Astrocyte (in vitro differentiated cells and primary cell): ENCODE measurements around the gene POLA1. TPM values are rescaled to one million over a fixed set of nuclear protein-coding genes. Genes with fewer than 3 reads are reported as not detected.

Source experiments
- DNase-seq: peaks from one replicate; pipeline ENCODE4 v3.0.0-alpha.2; 2010; ENCODE audit warnings: low read depth
- FAIRE-seq: peaks from 2 replicates; lab custom pipeline; 2011; peaks lifted over from hg19 to GRCh38; lab: Jason Lieb, UNC
- H2AFZ ChIP-seq: 2 replicates; pipeline ENCODE4 v1.6.0; 2012; ENCODE audit warnings: low read depth, low read length, inconsistent platforms
- H3K27ac ChIP-seq: 2 replicates; pipeline ENCODE4 v1.5.1; 2011; ENCODE audit warnings: low read depth, low read length, inconsistent platforms
- H3K27me3 ChIP-seq: 2 replicates; pipeline ENCODE4 v1.6.0; 2011; ENCODE audit warnings: low read length, inconsistent platforms; ENCODE audit not compliant: insufficient read depth
- H3K36me3 ChIP-seq: 2 replicates; pipeline ENCODE4 v1.5.1; 2011; ENCODE audit warnings: low read length, inconsistent platforms; ENCODE audit not compliant: insufficient read depth
- H3K4me1 ChIP-seq: 2 replicates; pipeline ENCODE4 v1.5.1; 2011; ENCODE audit warnings: low read length, inconsistent platforms; ENCODE audit not compliant: insufficient read depth
- H3K4me2 ChIP-seq: 2 replicates; pipeline ENCODE4 v1.6.0; 2012; ENCODE audit warnings: low read length, inconsistent platforms
- H3K4me3 ChIP-seq: 2 replicates; pipeline ENCODE4 v1.5.1; 2011; ENCODE audit warnings: low read depth, mild to moderate bottlenecking, low read length, inconsistent platforms; ENCODE audit not compliant: insufficient read depth
- H3K79me2 ChIP-seq: 2 replicates; pipeline ENCODE4 v1.6.0; 2012; ENCODE audit warnings: mild to moderate bottlenecking, low read length, inconsistent platforms; ENCODE audit not compliant: insufficient read depth
- H3K9ac ChIP-seq: 2 replicates; pipeline ENCODE4 v1.6.0; 2012; ENCODE audit warnings: mild to moderate bottlenecking, low read length, inconsistent platforms
- H3K9me3 ChIP-seq: 2 replicates; pipeline ENCODE4 v1.5.1; 2012; ENCODE audit warnings: low read depth, mild to moderate bottlenecking, low read length, inconsistent platforms; ENCODE audit not compliant: insufficient read depth
- H4K20me1 ChIP-seq: 2 replicates; pipeline ENCODE4 v1.6.0; 2012; ENCODE audit warnings: low read length, inconsistent platforms; ENCODE audit not compliant: insufficient read depth
- H3K27ac Mint-ChIP-seq: one replicate; pipeline ENCODE4 v1.8.0; 2021; ENCODE audit warnings: mild to moderate bottlenecking, mixed read lengths; ENCODE audit not compliant: unreplicated experiment
- H3K27me3 Mint-ChIP-seq: one replicate; pipeline ENCODE4 v1.8.0; 2021; ENCODE audit warnings: low read depth, mixed read lengths; ENCODE audit not compliant: unreplicated experiment
- H3K36me3 Mint-ChIP-seq: one replicate; pipeline ENCODE4 v1.8.0; 2021; ENCODE audit warnings: low read depth, mixed read lengths; ENCODE audit not compliant: unreplicated experiment
- H3K4me1 Mint-ChIP-seq: one replicate; pipeline ENCODE4 v1.8.0; 2021; ENCODE audit warnings: low read depth, mixed read lengths; ENCODE audit not compliant: unreplicated experiment
- H3K4me3 Mint-ChIP-seq: one replicate; pipeline ENCODE4 v1.8.0; 2021; ENCODE audit warnings: mild to moderate bottlenecking, moderate library complexity, mixed read lengths; ENCODE audit not compliant: unreplicated experiment
- H3K9me3 Mint-ChIP-seq: one replicate; pipeline ENCODE4 v1.8.0; 2021; ENCODE audit warnings: mild to moderate bottlenecking, mixed read lengths; ENCODE audit not compliant: unreplicated experiment
- CTCF ChIP-seq: IDR thresholded peaks from 2 replicates; pipeline ENCODE4 v1.5.1; 2011; ENCODE audit warnings: low read depth, mild to moderate bottlenecking, inconsistent platforms, low read length, moderate library complexity; ENCODE audit not compliant: insufficient read depth
- EZH2 ChIP-seq: IDR thresholded peaks from 2 replicates; pipeline ENCODE4 v1.6.1; 2012; ENCODE audit warnings: mild to moderate bottlenecking, low read length, inconsistent platforms; ENCODE audit not compliant: insufficient read depth
- total RNA-seq: library from RNA; stranded (reverse); gene quantifications from 2 replicates; pipeline ENCODE4 v1.2.1, GENCODE V29; 2021

The POLA1 gene
- total RNA-seq, 1 donor from 2014 or later: 4.9 TPM

- H3K27me3 Mint-ChIP-seq: no peaks in the 10 kb centered on the region
- no peak overlapping the region for H3K27ac Mint-ChIP-seq
- TF ChIP-seq CTCF: no peak
- TF ChIP-seq EZH2: no peak
- no peaks in the 10 kb centered on the region for H3K9me3 Mint-ChIP-seq
- H3K79me2 ChIP-seq: no peaks in the 10 kb centered on the region
- H2AFZ ChIP-seq: no peak overlapping the region
- H3K36me3 ChIP-seq: no peaks in the 10 kb centered on the region
- DNase-seq (no peak), FAIRE-seq (peak; percentile 45)
- H3K4me3 Mint-ChIP-seq: no peak overlapping the region
- no peak overlapping the region for H3K9ac ChIP-seq
- H3K4me2 ChIP-seq: no peak overlapping the region
- H4K20me1 ChIP-seq: no peaks in the 10 kb centered on the region
- no peaks in the 10 kb centered on the region for H3K4me1 Mint-ChIP-seq
- H3K27me3 ChIP-seq: no peaks in the 10 kb centered on the region
- no peaks in the 10 kb centered on the region for H3K9me3 ChIP-seq
- no peak overlapping the region for H3K4me3 ChIP-seq
- H3K4me1 ChIP-seq: no peaks in the 10 kb centered on the region
- H3K36me3 Mint-ChIP-seq: no peaks in the 10 kb centered on the region
- no peak overlapping the region for H3K27ac ChIP-seq
These were observed 82.2 kb downstream of the POLA1 start for GRCh38 chrX:24775891-24776290.

- Histone ChIP-seq H3K4me3 (no peak overlapping the region), H4K20me1 (no peaks in the 10 kb centered on the region), H3K27me3 (no peaks in the 10 kb centered on the region), H3K9ac (no peak overlapping the region), H3K27ac (no peak overlapping the region), H3K36me3 (peaks cover 2% of the 10 kb centered on the region), H3K4me1 (no peaks in the 10 kb centered on the region), H3K9me3 (no peaks in the 10 kb centered on the region), H2AFZ (no peak overlapping the region), H3K4me2 (no peak overlapping the region), H3K79me2 (no peaks in the 10 kb centered on the region)
- Mint-ChIP-seq H3K27me3 (no peaks in the 10 kb centered on the region), H3K9me3 (no peaks in the 10 kb centered on the region), H3K36me3 (no peaks in the 10 kb centered on the region), H3K27ac (no peak overlapping the region), H3K4me3 (no peak overlapping the region), H3K4me1 (no peaks in the 10 kb centered on the region)
- DNase-seq: no peak
- TF ChIP-seq EZH2 (no peak), CTCF (no peak)
- FAIRE-seq: peak; percentile 85
These were observed 83.9 kb downstream of the POLA1 start for GRCh38 chrX:24777660-24778059.

GRCh38 chrX:24782011-24782410, 88.3 kb downstream of the POLA1 start:
- no peaks in the 10 kb centered on the region for H3K36me3 Mint-ChIP-seq
- H2AFZ ChIP-seq: no peak overlapping the region
- H3K9ac ChIP-seq: no peak overlapping the region
- no peak overlapping the region for H3K4me3 ChIP-seq
- no peaks in the 10 kb centered on the region for H3K79me2 ChIP-seq
- no peaks in the 10 kb centered on the region for H3K27me3 Mint-ChIP-seq
- no peak overlapping the region for H3K27ac Mint-ChIP-seq
- H3K36me3 ChIP-seq: peaks cover 2% of the 10 kb centered on the region
- no peaks in the 10 kb centered on the region for H3K4me1 ChIP-seq
- no peak overlapping the region for H3K4me2 ChIP-seq
- no peaks in the 10 kb centered on the region for H3K27me3 ChIP-seq
- no peak for TF ChIP-seq EZH2
- no peak for TF ChIP-seq CTCF
- DNase-seq (no peak), FAIRE-seq (no peak)
- H3K9me3 ChIP-seq: no peaks in the 10 kb centered on the region
- H3K9me3 Mint-ChIP-seq: no peaks in the 10 kb centered on the region
- no peaks in the 10 kb centered on the region for H3K4me1 Mint-ChIP-seq
- no peaks in the 10 kb centered on the region for H4K20me1 ChIP-seq
- H3K27ac ChIP-seq: no peak overlapping the region
- no peak overlapping the region for H3K4me3 Mint-ChIP-seq
